HG03095 (cell line): ENCODE measurements around the gene NEURL1.
"Not testable (repeated sequence)": the region's sequence is repeated elsewhere in the genome, so short reads cannot be mapped to it uniquely, and the experiment has no call there.

Source experiments
- ATAC-seq: cut with Tn5 transposase; IDR thresholded peaks from one replicate; pipeline ENCODE4 v1.9.1; 2021; ENCODE audit warnings: moderate library complexity; ENCODE audit not compliant: unreplicated experiment

The NEURL1 gene

DNA sequence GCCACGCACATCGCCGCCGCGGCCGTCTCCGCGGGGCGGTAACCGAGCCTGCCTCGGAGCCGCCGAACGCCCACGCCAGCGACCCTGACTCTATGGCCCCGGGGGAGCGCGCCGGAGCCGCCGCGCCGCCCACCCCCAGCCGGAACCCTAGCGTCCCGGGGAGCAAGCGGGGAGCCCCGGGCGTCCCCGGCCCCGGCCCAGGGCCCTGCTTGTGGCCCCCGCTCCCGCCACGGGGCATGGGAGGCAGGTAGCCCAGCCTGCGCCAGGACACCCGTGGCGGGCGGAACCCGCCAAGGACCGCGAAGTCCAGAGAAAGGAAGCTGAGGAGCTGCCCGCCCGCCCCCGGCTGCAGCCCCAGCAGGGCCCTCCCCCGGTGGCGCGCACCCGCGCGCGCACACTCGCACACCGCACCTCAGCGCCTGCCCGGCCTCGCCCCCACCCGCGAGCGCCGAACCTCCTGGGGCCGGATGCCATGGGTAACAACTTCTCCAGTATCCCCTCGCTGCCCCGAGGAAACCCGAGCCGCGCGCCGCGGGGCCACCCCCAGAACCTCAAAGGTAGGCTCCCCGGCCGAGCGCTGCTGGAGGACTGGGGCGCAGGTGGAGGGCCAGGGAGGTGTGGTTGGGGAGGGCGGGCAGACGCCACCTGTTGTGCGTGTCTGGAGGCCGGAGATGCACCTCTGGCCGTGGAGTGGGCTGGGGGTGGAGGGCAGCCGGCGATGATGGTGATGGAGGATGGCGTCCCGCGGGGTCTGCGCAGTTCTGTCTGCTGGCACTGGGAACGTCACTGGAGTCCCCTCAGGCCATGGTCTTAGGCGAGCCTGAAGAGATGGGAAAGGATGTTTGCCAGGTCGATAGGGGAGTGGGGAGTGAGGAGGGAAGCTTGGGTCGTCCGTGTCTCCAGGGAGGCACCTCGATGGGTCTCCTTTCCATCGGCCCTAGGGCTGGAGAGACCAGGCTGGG is 692 bp downstream of the NEURL1 start:
- no peak for ATAC-seq

GRCh38 chr10:103495321-103495720 is 1.8 kb downstream of the NEURL1 start:
- ATAC-seq, result no peak

DNA sequence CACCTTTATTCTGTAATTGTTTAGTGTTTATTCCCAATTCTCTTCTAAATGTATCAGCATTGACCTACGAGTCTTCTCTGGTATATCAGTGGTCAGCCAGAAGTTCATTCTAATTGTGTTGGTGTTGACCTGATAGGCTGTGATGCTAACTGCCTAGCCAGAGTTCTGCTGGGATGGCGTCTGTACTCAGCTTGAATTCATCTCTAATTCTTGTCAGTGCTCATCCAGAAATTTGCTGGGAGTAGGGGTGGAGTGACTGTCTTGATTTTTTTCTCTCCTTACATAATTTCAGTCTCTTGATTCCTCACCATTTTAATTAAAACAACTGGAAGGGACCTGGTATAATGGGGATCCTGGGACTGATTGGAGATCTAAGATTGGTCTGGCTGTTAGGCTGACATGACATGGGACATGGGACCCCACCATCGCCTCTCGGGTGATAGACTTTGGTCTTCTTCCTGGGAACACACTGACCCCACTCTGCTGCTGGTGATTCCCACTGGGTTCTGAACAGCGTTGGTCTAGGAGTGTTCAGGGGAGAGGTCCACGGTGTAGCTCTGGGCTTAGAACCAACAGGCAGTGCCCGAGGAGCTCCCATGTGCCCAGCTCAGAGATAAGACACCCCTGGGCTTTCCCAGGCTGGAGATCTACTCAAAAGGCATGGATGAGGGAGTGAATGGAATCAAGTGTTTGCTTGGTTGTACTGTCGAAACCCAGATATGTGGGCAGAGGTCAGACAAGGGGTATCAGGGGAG is 3.8 kb downstream of the NEURL1 start:
- ATAC-seq, result no peak

- no peak for ATAC-seq
Observed at GRCh38 chr10:103498936-103499638, 5.6 kb downstream of the NEURL1 start.

DNA sequence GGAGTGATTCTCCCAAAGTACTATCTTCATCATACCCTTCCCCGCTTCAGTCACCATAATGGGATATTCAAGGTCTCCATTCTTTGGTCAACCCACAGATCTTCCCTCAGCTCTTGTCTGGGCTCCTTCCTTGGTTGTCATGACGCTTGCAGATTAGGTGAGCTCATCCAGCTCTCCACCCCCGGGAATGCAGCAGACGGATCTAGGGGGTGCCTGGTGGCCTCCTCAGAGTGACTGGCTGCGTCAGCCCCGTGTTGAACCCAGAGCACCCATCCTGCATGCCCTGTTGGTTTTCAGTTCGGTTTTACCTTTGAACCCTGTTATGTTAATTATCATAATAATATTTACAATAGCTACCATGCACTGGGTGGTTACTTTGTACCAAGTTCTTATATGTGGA is 6.4 kb downstream of the NEURL1 start:
- no peak for ATAC-seq

DNA sequence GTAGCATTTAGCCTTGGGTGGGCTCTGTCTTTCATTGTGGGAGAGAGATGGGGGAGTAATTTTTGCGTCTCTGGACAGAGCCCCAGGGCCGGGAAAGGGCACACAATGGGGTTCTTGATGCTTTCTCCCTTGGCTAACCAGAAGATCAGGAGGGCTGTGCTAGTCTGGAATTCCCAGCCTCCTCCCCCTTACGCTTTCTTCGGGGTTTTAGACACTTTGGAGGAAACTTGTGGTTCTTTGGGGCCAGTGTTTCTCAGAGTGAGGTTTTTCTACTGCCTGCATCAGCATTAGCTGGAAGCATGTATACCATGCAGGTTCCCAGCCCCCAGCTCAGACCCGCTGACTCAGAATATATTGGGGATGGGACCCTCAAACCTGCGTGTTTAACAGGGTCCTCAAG is 7.0 kb downstream of the NEURL1 start:
- no peak for ATAC-seq

GRCh38 chr10:103501186-103501585 is 7.7 kb downstream of the NEURL1 start:
- no peak for ATAC-seq

- no peak for ATAC-seq
Observed at GRCh38 chr10:103502849-103503660, 9.6 kb downstream of the NEURL1 start.

DNA sequence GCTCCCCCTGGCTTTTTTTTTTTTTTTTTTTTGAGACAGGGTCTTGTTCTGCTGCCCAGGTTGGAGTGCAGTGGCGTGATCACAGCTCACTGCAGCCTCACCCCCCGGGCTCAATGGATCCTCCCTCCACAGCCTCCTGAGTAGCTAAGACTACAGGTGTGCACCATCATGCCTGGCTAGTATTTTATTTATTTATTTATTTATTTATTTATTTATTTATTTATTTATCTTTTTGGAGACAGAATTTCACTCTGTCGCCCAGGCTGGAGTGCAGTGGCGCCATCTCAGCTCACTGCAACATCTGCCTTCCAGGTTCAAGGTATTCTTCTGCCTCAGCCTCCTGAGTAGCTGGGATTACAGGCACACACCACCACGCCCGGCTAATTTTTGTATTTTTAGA is 10.3 kb downstream of the NEURL1 start:
- ATAC-seq, result not testable (repeated sequence)

- no peak for ATAC-seq
Observed at GRCh38 chr10:103504181-103504783, 10.8 kb downstream of the NEURL1 start.

- ATAC-seq, result no peak
Observed at GRCh38 chr10:103506061-103506460, 12.6 kb downstream of the NEURL1 start.

DNA sequence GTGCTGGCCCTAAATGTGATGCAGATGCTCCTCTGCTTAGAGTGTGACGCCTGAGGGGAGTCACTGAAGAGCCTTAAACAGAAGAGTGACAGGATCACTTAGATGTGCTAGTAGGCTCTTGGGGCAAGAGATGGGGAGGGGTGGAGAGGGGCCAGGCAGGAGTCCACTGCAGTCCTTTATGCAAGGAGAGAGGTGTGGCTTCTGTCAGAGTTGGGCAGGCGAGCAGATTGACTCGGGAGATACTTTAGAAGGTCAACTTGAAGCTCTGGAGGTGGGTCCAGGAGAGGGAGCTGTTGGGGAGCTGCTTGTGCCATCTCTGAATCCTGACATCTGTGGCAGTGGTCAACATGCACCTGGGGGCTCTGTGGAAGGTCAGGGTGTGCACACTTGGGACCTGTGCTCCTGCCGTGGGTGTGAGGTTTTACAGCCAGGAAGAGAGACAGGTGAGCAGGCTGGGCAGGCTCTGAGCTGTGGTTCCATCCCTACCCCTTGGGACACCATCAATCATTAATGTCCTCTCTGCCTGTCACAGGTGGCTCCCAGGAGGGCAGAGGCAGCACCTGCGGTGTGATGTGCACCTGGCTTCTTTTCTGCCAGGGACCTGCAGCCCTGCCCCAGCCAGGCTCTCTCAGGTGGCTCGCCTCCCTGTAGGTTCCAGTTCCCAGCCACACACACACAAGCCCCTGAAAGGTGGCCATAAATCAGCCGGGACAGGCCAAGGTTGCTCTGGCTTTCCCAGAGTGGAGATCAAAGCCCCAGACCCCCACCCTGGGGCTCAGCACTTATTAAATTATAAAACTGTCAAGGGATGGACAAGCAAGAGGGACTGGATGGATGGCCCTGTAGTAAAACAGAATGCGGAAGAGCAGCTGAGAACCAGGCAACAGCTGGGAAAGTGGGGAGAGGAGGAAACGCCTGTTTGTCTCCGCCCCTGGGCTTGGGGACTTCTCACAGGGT is 14.0 kb downstream of the NEURL1 start:
- no peak for ATAC-seq

DNA sequence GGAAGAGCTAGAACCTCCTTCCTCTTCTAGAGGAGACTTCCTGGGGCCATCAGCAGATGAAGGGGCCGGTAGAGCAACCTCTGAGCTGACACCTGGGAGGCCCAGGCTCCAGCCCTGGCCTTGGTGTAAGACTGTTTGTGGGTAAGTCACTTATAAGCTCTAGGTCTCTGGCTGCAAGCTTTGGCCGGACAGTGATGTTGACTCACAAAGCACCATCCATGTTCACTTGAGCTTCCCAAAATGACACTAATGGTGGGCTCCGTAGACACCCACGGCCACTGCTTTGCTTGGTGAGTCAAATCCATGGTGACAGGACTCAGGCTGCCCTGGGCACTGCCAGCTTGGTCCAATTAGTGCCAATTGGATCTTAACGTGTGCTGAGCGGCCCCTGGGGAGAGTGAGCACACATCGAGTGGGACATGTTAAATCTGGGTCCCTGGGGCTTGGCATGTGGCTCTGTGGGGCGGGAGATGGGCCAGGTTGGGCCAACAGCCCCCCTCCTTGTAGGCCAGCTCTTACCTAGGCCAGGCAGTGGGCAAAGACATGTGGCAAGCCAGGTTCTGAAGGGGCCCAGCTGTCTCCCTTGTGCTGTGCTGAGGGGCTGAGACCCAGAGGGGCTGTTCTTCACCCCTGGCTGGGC is 16.7 kb downstream of the NEURL1 start:
- no peak for ATAC-seq

DNA sequence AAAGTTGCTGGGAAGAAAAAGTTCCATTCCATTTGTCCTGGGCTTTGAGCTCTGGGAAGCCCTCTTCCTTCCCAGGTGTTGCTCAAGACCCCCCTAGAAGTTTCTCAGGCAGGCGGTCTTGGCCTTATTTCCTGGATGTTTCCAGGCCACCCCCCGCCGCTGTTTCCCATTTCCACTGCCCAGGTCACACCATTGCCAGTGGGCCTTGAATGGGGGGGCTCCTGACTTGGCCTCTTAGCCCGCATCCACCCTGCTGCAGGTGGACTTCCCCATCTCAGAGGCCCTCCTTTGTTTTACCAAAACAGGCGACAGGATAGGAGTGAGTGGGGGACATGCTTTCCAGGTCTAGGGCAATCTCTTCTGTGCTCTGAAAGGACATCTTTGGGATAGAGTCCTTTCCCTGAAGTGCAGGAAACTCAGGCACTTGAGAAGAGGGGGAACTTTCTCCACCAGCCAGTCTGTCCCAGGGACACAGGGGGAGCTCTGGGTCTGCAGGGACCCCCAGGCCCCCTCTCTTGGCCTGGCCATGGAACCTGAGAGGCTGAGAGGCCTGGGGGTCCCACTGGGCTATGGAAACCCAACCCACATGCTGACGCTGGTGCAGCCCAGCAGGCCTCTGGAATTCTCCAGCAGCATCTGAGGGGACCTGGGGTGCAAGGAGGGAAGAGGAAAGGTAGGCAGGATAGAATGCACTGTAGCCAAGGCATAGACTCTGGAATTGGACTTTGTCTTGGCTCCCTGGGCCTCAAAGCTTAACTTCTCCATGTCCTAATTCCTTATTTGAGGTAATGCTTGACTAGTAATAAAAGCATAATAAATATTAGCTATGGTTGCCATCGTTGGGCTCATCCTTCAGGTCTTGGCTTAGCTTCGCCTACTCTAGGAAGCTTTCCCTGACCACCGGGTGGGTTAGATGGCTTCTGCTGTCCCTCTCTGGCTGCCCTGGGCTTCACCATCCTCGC is 17.6 kb downstream of the NEURL1 start:
- no peak for ATAC-seq

DNA sequence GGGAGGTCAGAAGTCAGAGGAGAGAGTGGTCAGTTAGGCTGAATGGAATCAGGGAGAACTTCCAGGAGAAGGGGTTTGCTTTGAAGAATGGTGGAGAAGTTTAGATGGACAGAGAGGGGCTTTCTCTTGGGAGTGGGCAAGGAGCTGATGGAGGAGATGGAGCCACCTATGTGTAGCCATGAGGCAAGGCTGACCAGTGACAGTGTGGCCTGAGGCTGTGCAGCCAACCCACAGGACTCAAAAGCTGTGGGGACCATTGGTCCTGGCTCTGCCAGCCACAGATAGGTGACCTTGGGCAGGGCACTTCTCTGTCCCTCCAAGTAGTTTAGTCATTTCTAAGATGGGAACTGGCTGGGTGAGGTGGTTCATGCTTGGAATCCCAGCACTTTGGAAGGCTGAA is 18.7 kb downstream of the NEURL1 start:
- ATAC-seq, result no peak

- ATAC-seq, result no peak
Observed at GRCh38 chr10:103512591-103513379, 19.3 kb downstream of the NEURL1 start.
